Suprapubic skin (tissue), 4 donors: ENCODE data around the gene TMEM82.

Experiments
- CTCF ChIP-seq, 2 donors: fragments of 200-600 bp in 1 of 2; fragments of 450-650 bp in 1 of 2; sonication (generic) in 1 of 2; IDR thresholded peaks; one replicate each; pipeline ENCODE4 v1.5.1; 2016 to 2019; ENCODE audit warnings: antibody characterized with exemption in 2 of 2, mild to moderate bottlenecking in 1 of 2, moderate library complexity in 1 of 2
- EP300 ChIP-seq: sonication (generic); formaldehyde crosslinking; IDR thresholded peaks from one replicate; pipeline ENCODE4 v1.6.1; 2017; ENCODE audit warnings: antibody characterized with exemption
- POLR2A ChIP-seq, 2 donors: fragments of 450-650 bp; IDR thresholded peaks; one replicate each; pipeline ENCODE4 v1.6.1; 2017; ENCODE audit warnings: antibody characterized with exemption in 2 of 2, mild to moderate bottlenecking in 2 of 2, moderate library complexity in 2 of 2
- POLR2AphosphoS5 ChIP-seq, 3 donors: sonication (generic); formaldehyde crosslinking; IDR thresholded peaks; one replicate each; pipeline ENCODE4 v1.6.1; 2017; ENCODE audit warnings: antibody characterized with exemption in 3 of 3

- TF ChIP-seq CTCF (IDR thresholded peaks at IDR 0.05) (no peak), POLR2AphosphoS5 (IDR thresholded peaks at IDR 0.05) (no peak), POLR2A (IDR thresholded peaks at IDR 0.05) (no peak), EP300 (no peak)
Observed at GRCh38 chr1:15751717-15752116, 9.4 kb downstream of the TMEM82 start.
